ENCODE measurements around the gene FAR2. TPM values are rescaled to one million over a fixed set of nuclear protein-coding genes. Genes with fewer than 3 reads are reported as not detected.

Gene FAR2
- total and polyA plus RNA-seq, 4 donors = 0.81 to 7.6 (median 3.1) TPM

DNA sequence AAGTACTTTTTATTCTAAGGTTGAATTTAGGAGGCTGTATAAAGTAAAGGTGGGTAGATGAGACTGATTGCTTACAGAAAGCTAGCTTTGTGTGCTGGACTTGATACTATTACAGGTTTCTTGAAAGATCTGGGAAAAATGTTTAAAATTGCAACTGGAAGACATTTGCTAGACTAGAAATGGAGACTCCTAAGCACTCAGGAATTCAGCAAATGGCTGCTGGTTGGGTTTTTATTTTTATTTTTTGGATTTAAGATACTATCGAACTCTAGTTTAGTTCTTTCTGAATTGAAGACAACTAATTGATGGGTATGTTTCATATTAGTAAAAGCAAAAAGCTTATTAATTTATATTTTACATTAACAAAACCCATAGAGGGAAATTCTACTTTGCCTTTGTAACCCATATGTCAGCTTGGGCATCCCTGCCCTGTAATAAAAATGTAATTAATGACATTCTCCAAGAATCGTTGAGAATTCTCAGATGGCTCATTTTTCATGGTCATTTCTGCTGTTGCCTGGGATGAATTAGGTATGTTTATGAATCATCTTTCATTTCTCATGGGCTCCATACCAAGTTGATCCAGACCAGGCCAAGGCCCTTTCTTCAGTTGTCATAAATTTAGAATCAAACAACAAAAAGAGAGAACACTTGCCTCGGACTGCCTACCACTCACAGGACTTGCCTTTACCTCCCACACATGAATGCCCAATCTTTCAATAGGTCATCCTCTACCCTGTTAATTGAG lies 129.8 kb downstream of the FAR2 start:
- no peak overlapping the region for H3K9ac ChIP-seq (ENCODE audit: low read depth in 1 of 2, low read length in 2 of 2)
- no peak overlapping the region for H3K4me3 ChIP-seq (ENCODE audit: low read depth in 1 of 3, low read length in 3 of 3)

More for the DNA sequence above, 129.8 kb downstream of the FAR2 start:
- H3K4me1 ChIP-seq (ENCODE audit: control insufficient read depth in 4 of 4, insufficient read depth in 4 of 4, low read length in 3 of 4) = no peaks in the 10 kb centered on the region
- no peaks in the 10 kb centered on the region for H3K9me3 ChIP-seq (ENCODE audit: control insufficient read depth in 4 of 4, low read length in 3 of 4)
- no peaks in the 10 kb centered on the region for H3K36me3 ChIP-seq (ENCODE audit: control insufficient read depth in 4 of 4, insufficient read depth in 3 of 4, low read depth in 1 of 4, low read length in 3 of 4)
- no peak overlapping the region for H3K27ac ChIP-seq (ENCODE audit: low read depth in 1 of 2, low read length in 2 of 2)
- H3K27me3 ChIP-seq (ENCODE audit: control insufficient read depth in 4 of 4, insufficient read depth in 4 of 4, low read length in 3 of 4) = no peaks in the 10 kb centered on the region
- 89% methylated on average over 3 of the region's 3 CpGs for WGBS
- DNase-seq (ENCODE audit: low spot score) = no peak
- no peak for TF ChIP-seq SP1 (IDR thresholded peaks at IDR 0.05)
- no peak for TF ChIP-seq RXRA (IDR thresholded peaks at IDR 0.05)
- TF ChIP-seq HNF4G (IDR thresholded peaks at IDR 0.05) = no peak
- TF ChIP-seq, protein P1, sequence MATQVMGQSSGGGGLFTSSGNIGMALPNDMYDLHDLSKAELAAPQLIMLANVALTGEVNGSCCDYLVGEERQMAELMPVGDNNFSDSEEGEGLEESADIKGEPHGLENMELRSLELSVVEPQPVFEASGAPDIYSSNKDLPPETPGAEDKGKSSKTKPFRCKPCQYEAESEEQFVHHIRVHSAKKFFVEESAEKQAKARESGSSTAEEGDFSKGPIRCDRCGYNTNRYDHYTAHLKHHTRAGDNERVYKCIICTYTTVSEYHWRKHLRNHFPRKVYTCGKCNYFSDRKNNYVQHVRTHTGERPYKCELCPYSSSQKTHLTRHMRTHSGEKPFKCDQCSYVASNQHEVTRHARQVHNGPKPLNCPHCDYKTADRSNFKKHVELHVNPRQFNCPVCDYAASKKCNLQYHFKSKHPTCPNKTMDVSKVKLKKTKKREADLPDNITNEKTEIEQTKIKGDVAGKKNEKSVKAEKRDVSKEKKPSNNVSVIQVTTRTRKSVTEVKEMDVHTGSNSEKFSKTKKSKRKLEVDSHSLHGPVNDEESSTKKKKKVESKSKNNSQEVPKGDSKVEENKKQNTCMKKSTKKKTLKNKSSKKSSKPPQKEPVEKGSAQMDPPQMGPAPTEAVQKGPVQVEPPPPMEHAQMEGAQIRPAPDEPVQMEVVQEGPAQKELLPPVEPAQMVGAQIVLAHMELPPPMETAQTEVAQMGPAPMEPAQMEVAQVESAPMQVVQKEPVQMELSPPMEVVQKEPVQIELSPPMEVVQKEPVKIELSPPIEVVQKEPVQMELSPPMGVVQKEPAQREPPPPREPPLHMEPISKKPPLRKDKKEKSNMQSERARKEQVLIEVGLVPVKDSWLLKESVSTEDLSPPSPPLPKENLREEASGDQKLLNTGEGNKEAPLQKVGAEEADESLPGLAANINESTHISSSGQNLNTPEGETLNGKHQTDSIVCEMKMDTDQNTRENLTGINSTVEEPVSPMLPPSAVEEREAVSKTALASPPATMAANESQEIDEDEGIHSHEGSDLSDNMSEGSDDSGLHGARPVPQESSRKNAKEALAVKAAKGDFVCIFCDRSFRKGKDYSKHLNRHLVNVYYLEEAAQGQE (IDR thresholded peaks at IDR 0.05) = no peak
- TF ChIP-seq, protein P2, sequence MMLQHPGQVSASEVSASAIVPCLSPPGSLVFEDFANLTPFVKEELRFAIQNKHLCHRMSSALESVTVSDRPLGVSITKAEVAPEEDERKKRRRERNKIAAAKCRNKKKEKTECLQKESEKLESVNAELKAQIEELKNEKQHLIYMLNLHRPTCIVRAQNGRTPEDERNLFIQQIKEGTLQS (IDR thresholded peaks at IDR 0.05) = no peak
- TF ChIP-seq EGR1 (IDR thresholded peaks at IDR 0.05; ENCODE audit: low read depth in 2 of 2) = no peak
- no peak for TF ChIP-seq NR2F2 (IDR thresholded peaks at IDR 0.05)
- no peak for TF ChIP-seq HNF4A (conservative IDR thresholded peaks at IDR 0.05)
- TF ChIP-seq FOXA2 (IDR thresholded peaks at IDR 0.05) = no peak
- TF ChIP-seq, protein P3, sequence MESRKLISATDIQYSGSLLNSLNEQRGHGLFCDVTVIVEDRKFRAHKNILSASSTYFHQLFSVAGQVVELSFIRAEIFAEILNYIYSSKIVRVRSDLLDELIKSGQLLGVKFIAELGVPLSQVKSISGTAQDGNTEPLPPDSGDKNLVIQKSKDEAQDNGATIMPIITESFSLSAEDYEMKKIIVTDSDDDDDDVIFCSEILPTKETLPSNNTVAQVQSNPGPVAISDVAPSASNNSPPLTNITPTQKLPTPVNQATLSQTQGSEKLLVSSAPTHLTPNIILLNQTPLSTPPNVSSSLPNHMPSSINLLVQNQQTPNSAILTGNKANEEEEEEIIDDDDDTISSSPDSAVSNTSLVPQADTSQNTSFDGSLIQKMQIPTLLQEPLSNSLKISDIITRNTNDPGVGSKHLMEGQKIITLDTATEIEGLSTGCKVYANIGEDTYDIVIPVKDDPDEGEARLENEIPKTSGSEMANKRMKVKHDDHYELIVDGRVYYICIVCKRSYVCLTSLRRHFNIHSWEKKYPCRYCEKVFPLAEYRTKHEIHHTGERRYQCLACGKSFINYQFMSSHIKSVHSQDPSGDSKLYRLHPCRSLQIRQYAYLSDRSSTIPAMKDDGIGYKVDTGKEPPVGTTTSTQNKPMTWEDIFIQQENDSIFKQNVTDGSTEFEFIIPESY (IDR thresholded peaks at IDR 0.05) = no peak
- no peak for TF ChIP-seq GABPA (IDR thresholded peaks at IDR 0.05 in 1 of 2, conservative IDR thresholded peaks at IDR 0.05 in 1 of 2)
- TF ChIP-seq, protein P4, sequence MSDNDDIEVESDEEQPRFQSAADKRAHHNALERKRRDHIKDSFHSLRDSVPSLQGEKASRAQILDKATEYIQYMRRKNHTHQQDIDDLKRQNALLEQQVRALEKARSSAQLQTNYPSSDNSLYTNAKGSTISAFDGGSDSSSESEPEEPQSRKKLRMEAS (IDR thresholded peaks at IDR 0.05) = no peak
- no peak for TF ChIP-seq CTCF (IDR thresholded peaks at IDR 0.05; ENCODE audit: low read depth, low read length, missing input control)
- no peak for TF ChIP-seq RAD21 (IDR thresholded peaks at IDR 0.05)
- no peak for TF ChIP-seq FOXA1 (IDR thresholded peaks at IDR 0.05)
- no peak for TF ChIP-seq YY1 (IDR thresholded peaks at IDR 0.05)
- no peak for TF ChIP-seq TAF1 (conservative IDR thresholded peaks at IDR 0.05)
- no peak for TF ChIP-seq JUND (IDR thresholded peaks at IDR 0.05)
